Epithelial cell of esophagus (primary cell): ENCODE measurements around the gene HNRNPLL.

Experiments used
- DNase-seq: peaks from one replicate; pipeline ENCODE4 v3.0.0; 2010; ENCODE audit warnings: low read depth
- H3K4me3 ChIP-seq: 2 replicates; pipeline ENCODE4 v1.5.1; 2011; ENCODE audit warnings: mild to moderate bottlenecking, low read length, control low read depth
- CTCF ChIP-seq: IDR thresholded peaks from 2 replicates; pipeline ENCODE4 v1.5.1; 2011; ENCODE audit warnings: low read depth, mild to moderate bottlenecking, low read length, control low read depth, inconsistent platforms; ENCODE audit not compliant: insufficient read depth; ENCODE audit errors: missing control alignments

Gene HNRNPLL

GRCh38 chr2:38556006-38556801, 46.5 kb downstream of the HNRNPLL start:
- no peak for TF ChIP-seq CTCF
- no peak for DNase-seq
- H3K4me3 ChIP-seq, result no peak overlapping the region

- H3K4me3 ChIP-seq, result no peak overlapping the region
- peak; percentile 16 for DNase-seq
- TF ChIP-seq CTCF, result peak; percentile 44
Measured at GRCh38 chr2:38554973-38555595, 47.6 kb downstream of the HNRNPLL start.

GRCh38 chr2:38553554-38553953, 49.2 kb downstream of the HNRNPLL start:
- TF ChIP-seq CTCF, result no peak

GRCh38 chr2:38552259-38552658, 50.5 kb downstream of the HNRNPLL start:
- DNase-seq, result no peak
- TF ChIP-seq CTCF, result no peak
- no peak overlapping the region for H3K4me3 ChIP-seq

More at GRCh38 chr2:38553554-38553953, 49.2 kb downstream of the HNRNPLL start:
- H3K4me3 ChIP-seq, result no peak overlapping the region
- DNase-seq, result no peak

GRCh38 chr2:38551746-38552145, 51.0 kb downstream of the HNRNPLL start:
- no peak for TF ChIP-seq CTCF
- no peak overlapping the region for H3K4me3 ChIP-seq
- DNase-seq, result no peak

GRCh38 chr2:38551171-38551570, 51.6 kb downstream of the HNRNPLL start:
- TF ChIP-seq CTCF, result no peak
- H3K4me3 ChIP-seq, result no peak overlapping the region
- no peak for DNase-seq
